Astrocyte (in vitro differentiated cells and primary cell): ENCODE measurements around the gene NUAK2. TPM values are rescaled to one million over a fixed set of nuclear protein-coding genes. Genes with fewer than 3 reads are reported as not detected.

Source experiments
- DNase-seq: peaks from one replicate; pipeline ENCODE4 v3.0.0-alpha.2; 2010; ENCODE audit warnings: low read depth
- FAIRE-seq: peaks from 2 replicates; lab custom pipeline; 2011; peaks lifted over from hg19 to GRCh38; lab: Jason Lieb, UNC
- H2AFZ ChIP-seq: 2 replicates; pipeline ENCODE4 v1.6.0; 2012; ENCODE audit warnings: low read depth, low read length, inconsistent platforms
- H3K27ac ChIP-seq: 2 replicates; pipeline ENCODE4 v1.5.1; 2011; ENCODE audit warnings: low read depth, low read length, inconsistent platforms
- H3K27me3 ChIP-seq: 2 replicates; pipeline ENCODE4 v1.6.0; 2011; ENCODE audit warnings: low read length, inconsistent platforms; ENCODE audit not compliant: insufficient read depth
- H3K36me3 ChIP-seq: 2 replicates; pipeline ENCODE4 v1.5.1; 2011; ENCODE audit warnings: low read length, inconsistent platforms; ENCODE audit not compliant: insufficient read depth
- H3K4me1 ChIP-seq: 2 replicates; pipeline ENCODE4 v1.5.1; 2011; ENCODE audit warnings: low read length, inconsistent platforms; ENCODE audit not compliant: insufficient read depth
- H3K4me2 ChIP-seq: 2 replicates; pipeline ENCODE4 v1.6.0; 2012; ENCODE audit warnings: low read length, inconsistent platforms
- H3K4me3 ChIP-seq: 2 replicates; pipeline ENCODE4 v1.5.1; 2011; ENCODE audit warnings: low read depth, mild to moderate bottlenecking, low read length, inconsistent platforms; ENCODE audit not compliant: insufficient read depth
- H3K79me2 ChIP-seq: 2 replicates; pipeline ENCODE4 v1.6.0; 2012; ENCODE audit warnings: mild to moderate bottlenecking, low read length, inconsistent platforms; ENCODE audit not compliant: insufficient read depth
- H3K9ac ChIP-seq: 2 replicates; pipeline ENCODE4 v1.6.0; 2012; ENCODE audit warnings: mild to moderate bottlenecking, low read length, inconsistent platforms
- H3K9me3 ChIP-seq: 2 replicates; pipeline ENCODE4 v1.5.1; 2012; ENCODE audit warnings: low read depth, mild to moderate bottlenecking, low read length, inconsistent platforms; ENCODE audit not compliant: insufficient read depth
- H4K20me1 ChIP-seq: 2 replicates; pipeline ENCODE4 v1.6.0; 2012; ENCODE audit warnings: low read length, inconsistent platforms; ENCODE audit not compliant: insufficient read depth
- H3K27ac Mint-ChIP-seq: one replicate; pipeline ENCODE4 v1.8.0; 2021; ENCODE audit warnings: mild to moderate bottlenecking, mixed read lengths; ENCODE audit not compliant: unreplicated experiment
- H3K27me3 Mint-ChIP-seq: one replicate; pipeline ENCODE4 v1.8.0; 2021; ENCODE audit warnings: low read depth, mixed read lengths; ENCODE audit not compliant: unreplicated experiment
- H3K36me3 Mint-ChIP-seq: one replicate; pipeline ENCODE4 v1.8.0; 2021; ENCODE audit warnings: low read depth, mixed read lengths; ENCODE audit not compliant: unreplicated experiment
- H3K4me1 Mint-ChIP-seq: one replicate; pipeline ENCODE4 v1.8.0; 2021; ENCODE audit warnings: low read depth, mixed read lengths; ENCODE audit not compliant: unreplicated experiment
- H3K4me3 Mint-ChIP-seq: one replicate; pipeline ENCODE4 v1.8.0; 2021; ENCODE audit warnings: mild to moderate bottlenecking, moderate library complexity, mixed read lengths; ENCODE audit not compliant: unreplicated experiment
- H3K9me3 Mint-ChIP-seq: one replicate; pipeline ENCODE4 v1.8.0; 2021; ENCODE audit warnings: mild to moderate bottlenecking, mixed read lengths; ENCODE audit not compliant: unreplicated experiment
- CTCF ChIP-seq: IDR thresholded peaks from 2 replicates; pipeline ENCODE4 v1.5.1; 2011; ENCODE audit warnings: low read depth, mild to moderate bottlenecking, inconsistent platforms, low read length, moderate library complexity; ENCODE audit not compliant: insufficient read depth
- EZH2 ChIP-seq: IDR thresholded peaks from 2 replicates; pipeline ENCODE4 v1.6.1; 2012; ENCODE audit warnings: mild to moderate bottlenecking, low read length, inconsistent platforms; ENCODE audit not compliant: insufficient read depth
- total RNA-seq: library from RNA; stranded (reverse); gene quantifications from 2 replicates; pipeline ENCODE4 v1.2.1, GENCODE V29; 2021

The NUAK2 gene
- total RNA-seq, 1 donor from 2014 or later: 49.4 TPM

DNA sequence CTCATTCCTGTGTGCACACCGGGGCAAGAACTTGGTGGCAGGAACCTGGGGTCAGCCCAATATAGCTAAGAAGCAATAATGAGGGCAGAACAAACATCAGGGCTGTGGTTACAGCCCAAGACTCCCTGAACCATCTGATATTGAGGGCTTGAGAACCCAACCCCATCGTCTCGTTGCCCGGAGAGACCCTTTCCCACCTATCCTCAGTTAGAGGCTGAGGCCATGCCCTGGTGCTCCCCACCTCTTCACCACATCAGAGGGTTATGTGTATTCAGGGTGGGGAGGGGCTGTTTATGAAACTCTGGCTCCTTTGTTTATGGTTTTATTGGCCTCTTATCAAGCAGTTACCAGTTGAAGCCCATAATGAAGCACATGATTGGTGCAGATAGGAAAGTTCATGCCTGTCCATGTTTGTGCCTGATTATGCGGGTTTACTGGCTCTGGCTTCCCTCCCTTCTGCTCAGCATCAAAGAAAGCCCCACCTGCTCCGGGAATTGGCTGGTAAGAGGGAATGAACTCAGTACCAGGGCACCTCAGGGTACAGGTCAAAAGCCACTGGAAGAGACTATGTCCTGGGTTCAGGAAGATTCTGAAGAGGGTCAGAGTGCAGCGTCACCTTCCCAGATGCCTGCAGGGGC, 14.5 kb downstream of the NUAK2 start:
- FAIRE-seq (no peak), DNase-seq (no peak)
- Histone ChIP-seq H3K36me3 (peaks cover 55% of the 10 kb centered on the region), H3K4me2 (no peak overlapping the region), H3K4me3 (no peak overlapping the region), H3K27ac (no peak overlapping the region), H3K27me3 (no peaks in the 10 kb centered on the region), H3K9ac (no peak overlapping the region), H3K79me2 (peaks cover 55% of the 10 kb centered on the region), H3K9me3 (no peaks in the 10 kb centered on the region), H2AFZ (no peak overlapping the region), H4K20me1 (peaks cover 23% of the 10 kb centered on the region), H3K4me1 (peaks cover 17% of the 10 kb centered on the region)
- no peak overlapping the region for H3K4me3 Mint-ChIP-seq
- peaks cover 37% of the 10 kb centered on the region for H3K4me1 Mint-ChIP-seq
- TF ChIP-seq CTCF (no peak), EZH2 (no peak)
- no peaks in the 10 kb centered on the region for H3K9me3 Mint-ChIP-seq
- peaks cover 59% of the 10 kb centered on the region for H3K36me3 Mint-ChIP-seq
- no peaks in the 10 kb centered on the region for H3K27me3 Mint-ChIP-seq
- H3K27ac Mint-ChIP-seq: peak overlapping the region; percentile 47

DNA sequence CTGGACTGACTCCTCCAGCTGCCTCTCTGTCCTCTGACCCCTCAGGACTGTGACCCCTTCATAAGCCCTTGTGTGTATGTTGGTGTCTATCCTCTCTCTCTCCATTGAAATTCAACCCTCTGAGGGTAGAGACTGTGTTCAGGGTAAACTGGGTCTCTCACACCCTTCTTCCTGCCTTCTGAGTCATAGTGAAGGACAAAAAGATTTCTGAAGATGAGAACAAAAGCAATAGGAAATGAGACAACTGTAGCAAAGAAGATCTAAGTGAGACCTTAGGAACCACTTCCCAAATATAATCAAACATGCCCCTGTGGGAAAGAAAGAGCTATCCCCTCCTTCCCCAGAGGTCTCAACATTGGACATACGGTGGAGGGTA, 16.9 kb downstream of the NUAK2 start:
- TF ChIP-seq EZH2: no peak
- no peak for TF ChIP-seq CTCF
- Histone ChIP-seq H3K9ac (no peak overlapping the region), H3K4me1 (peaks cover 37% of the 10 kb centered on the region), H3K27me3 (no peaks in the 10 kb centered on the region), H3K36me3 (peaks cover 35% of the 10 kb centered on the region), H3K27ac (no peak overlapping the region), H3K4me3 (no peak overlapping the region), H3K79me2 (peaks cover 31% of the 10 kb centered on the region), H3K4me2 (no peak overlapping the region), H3K9me3 (no peaks in the 10 kb centered on the region), H2AFZ (no peak overlapping the region), H4K20me1 (peaks cover 4% of the 10 kb centered on the region)
- DNase-seq (no peak), FAIRE-seq (no peak)
- Mint-ChIP-seq H3K27ac (peak overlapping the region; percentile 92), H3K4me3 (no peak overlapping the region), H3K9me3 (peaks cover 2% of the 10 kb centered on the region), H3K36me3 (peaks cover 46% of the 10 kb centered on the region), H3K27me3 (no peaks in the 10 kb centered on the region), H3K4me1 (peaks cover 40% of the 10 kb centered on the region)

GRCh38 chr1:205304046-205304694, 17.4 kb downstream of the NUAK2 start:
- FAIRE-seq (no peak), DNase-seq (no peak)
- Histone ChIP-seq H3K4me1 (peaks cover 39% of the 10 kb centered on the region), H3K9me3 (no peaks in the 10 kb centered on the region), H3K4me3 (no peak overlapping the region), H3K27ac (no peak overlapping the region), H3K4me2 (no peak overlapping the region), H4K20me1 (peaks cover 4% of the 10 kb centered on the region), H3K79me2 (peaks cover 28% of the 10 kb centered on the region), H2AFZ (no peak overlapping the region), H3K27me3 (no peaks in the 10 kb centered on the region), H3K9ac (no peak overlapping the region), H3K36me3 (peaks cover 35% of the 10 kb centered on the region)
- Mint-ChIP-seq H3K4me3 (no peak overlapping the region), H3K9me3 (peaks cover 2% of the 10 kb centered on the region), H3K27ac (no peak overlapping the region), H3K4me1 (peaks cover 40% of the 10 kb centered on the region), H3K27me3 (no peaks in the 10 kb centered on the region), H3K36me3 (peaks cover 44% of the 10 kb centered on the region)
- no peak for TF ChIP-seq EZH2
- no peak for TF ChIP-seq CTCF
